Choroid plexus epithelial cell (primary cell): ENCODE data around the gene DPYSL5.

ENCODE experiments used
- DNase-seq: peaks from one replicate; pipeline ENCODE4 v3.0.0-alpha.2; 2010; ENCODE audit warnings: low read depth
- H3K4me3 ChIP-seq: 2 replicates; pipeline ENCODE4 v1.5.1; 2011; ENCODE audit warnings: low read depth, mild to moderate bottlenecking, control low read depth, low read length, moderate library complexity
- TF ChIP-seq, protein P1 (sequence below): conservative IDR thresholded peaks from 2 replicates; pipeline ENCODE4 v1.5.1; 2011; ENCODE audit warnings: low read depth, mild to moderate bottlenecking, control low read depth, inconsistent platforms, low read length, moderate library complexity

Gene DPYSL5

DNA sequence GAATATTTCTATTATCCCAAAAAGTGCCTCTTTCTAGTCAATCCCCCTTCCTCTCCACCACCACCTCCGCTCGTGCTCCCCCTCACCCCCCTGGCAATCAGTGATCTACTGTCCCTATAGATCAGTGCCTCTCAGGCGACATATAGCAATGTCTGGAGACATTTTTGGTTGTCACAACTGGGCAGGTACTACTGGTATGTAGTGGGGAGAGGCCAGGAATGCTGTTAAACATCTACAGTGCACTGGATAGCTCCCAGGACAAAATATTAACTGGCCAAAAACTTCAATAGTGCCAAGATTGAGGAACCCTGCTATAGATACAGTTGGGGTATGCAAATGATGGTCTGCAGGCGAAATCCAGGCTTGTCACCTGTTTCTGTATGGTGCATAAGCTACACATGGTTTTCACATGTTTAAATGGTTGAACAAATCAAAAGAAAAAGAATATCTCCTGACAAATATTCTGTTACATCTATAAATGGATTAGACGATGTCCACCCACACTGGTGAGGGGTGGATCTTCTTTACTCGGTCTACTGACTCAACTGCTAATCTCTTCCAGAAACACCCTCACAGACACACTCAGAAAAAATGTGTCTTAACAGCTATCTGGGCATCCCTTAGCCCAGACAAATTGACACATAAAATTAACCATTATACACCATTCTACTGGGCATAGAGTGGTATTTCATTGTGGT lies 25.5 kb downstream of the DPYSL5 start:
- no peak for DNase-seq
- TF ChIP-seq, protein P1, sequence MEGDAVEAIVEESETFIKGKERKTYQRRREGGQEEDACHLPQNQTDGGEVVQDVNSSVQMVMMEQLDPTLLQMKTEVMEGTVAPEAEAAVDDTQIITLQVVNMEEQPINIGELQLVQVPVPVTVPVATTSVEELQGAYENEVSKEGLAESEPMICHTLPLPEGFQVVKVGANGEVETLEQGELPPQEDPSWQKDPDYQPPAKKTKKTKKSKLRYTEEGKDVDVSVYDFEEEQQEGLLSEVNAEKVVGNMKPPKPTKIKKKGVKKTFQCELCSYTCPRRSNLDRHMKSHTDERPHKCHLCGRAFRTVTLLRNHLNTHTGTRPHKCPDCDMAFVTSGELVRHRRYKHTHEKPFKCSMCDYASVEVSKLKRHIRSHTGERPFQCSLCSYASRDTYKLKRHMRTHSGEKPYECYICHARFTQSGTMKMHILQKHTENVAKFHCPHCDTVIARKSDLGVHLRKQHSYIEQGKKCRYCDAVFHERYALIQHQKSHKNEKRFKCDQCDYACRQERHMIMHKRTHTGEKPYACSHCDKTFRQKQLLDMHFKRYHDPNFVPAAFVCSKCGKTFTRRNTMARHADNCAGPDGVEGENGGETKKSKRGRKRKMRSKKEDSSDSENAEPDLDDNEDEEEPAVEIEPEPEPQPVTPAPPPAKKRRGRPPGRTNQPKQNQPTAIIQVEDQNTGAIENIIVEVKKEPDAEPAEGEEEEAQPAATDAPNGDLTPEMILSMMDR, result no peak
- no peak overlapping the region for H3K4me3 ChIP-seq

DNA sequence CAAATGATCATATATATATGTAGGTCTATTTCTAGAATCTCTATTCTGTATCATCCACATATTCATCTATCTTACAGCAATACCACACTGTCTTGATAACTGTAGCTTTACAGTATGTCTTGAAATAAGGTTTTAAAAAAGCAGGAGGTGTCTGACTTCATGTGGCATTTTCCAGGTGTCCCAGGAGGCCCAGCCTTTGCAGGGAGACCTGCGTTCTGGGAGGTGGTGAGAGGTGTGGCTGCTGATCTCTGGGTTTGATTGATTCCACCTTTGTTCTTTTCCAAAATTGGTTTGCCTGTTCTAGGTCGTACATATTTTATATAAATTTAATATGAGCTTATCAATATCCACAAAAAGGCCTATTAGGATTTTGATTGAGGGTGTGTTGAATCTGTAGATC lies 26.6 kb downstream of the DPYSL5 start:
- H3K4me3 ChIP-seq, result no peak overlapping the region
- TF ChIP-seq, protein P1, result no peak
- DNase-seq, result no peak

DNA sequence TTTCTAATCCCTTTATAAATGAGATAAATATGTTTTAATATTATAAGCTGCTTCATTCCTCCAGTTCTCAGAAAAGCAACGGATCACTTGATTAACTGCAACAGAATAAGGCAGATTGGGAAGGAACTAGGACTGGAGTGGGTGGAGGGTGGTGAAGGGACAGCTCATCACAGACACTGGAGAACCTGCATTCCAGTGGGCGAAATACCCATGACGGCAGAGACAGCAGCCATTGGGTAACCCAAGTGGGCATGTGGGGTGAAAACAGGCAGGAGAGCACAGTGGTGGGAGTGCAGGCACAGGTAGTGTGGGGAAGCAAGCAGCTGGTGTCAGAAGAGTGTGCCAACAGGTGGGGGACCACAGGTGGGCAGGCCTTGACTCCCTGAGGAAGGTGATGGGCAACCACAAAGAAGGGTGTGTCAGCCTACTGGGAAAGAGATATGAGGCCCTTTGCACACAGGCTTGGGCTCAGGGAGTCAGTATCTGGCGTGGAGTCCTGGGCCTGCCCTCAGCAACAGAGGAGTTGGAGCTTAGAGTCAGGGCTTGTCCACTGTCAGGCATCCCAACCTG lies 27.2 kb downstream of the DPYSL5 start:
- TF ChIP-seq, protein P1, result no peak
- H3K4me3 ChIP-seq, result no peak overlapping the region
- DNase-seq, result no peak

DNA sequence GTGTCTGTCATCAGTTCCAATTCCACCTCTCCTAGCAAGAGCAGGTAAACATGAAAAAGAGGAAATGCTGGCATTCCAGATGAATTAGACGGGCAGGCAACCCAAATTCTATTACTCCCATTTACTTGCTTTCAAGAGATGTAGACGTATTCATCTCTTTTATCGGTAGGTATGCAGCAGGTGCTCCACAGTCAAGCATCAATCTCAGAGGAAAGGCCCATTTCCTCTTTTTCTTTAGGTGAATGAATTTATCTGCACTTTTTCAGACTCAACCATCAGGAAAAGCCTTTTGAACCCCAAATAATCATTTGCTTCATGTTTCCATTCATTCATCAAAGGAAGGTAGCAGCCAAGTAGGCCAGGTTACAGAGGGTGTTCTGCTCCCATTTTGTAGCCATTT lies 27.9 kb downstream of the DPYSL5 start:
- no peak for DNase-seq
- no peak overlapping the region for H3K4me3 ChIP-seq
- TF ChIP-seq, protein P1, result no peak

DNA sequence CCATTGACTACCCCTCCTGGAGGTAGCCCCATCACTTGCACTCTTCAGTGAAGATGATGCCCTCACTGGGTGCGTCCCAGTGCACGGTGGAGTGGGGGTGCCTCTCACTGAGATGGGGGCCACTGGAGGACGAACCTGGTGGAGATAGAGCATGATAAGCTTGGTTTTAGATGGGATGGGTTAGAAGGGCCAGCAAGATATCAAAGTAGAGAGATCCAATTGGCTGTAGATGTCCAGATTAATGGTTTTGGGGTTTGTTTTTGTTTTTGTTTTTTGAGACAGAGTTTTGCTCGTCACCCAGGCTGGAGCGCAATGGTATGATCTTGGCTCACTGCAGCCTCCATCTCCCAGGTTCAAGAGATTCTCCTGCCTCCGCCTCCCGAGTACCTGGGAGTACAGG lies 28.3 kb downstream of the DPYSL5 start:
- no peak overlapping the region for H3K4me3 ChIP-seq
- TF ChIP-seq, protein P1, result no peak
- DNase-seq, result no peak

DNA sequence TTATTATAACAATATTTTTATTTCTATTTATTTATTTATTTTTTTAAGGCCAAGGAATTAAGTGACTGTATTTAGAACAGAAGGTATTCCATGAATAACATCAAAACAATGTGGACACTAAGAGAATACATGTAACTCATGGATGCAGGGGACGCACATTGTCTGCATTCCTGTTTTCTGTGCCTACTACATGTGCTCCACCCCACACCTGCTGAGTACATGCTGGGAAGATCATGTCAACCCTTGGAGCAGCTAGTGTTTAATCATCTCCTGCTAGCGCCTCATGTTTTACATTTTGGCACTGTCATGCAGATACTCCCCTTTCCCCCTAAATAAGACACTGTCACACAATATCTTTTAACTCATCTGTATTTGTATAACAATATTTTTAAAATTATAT lies 29.3 kb downstream of the DPYSL5 start:
- no peak overlapping the region for H3K4me3 ChIP-seq
- TF ChIP-seq, protein P1, result no peak
- no peak for DNase-seq

DNA sequence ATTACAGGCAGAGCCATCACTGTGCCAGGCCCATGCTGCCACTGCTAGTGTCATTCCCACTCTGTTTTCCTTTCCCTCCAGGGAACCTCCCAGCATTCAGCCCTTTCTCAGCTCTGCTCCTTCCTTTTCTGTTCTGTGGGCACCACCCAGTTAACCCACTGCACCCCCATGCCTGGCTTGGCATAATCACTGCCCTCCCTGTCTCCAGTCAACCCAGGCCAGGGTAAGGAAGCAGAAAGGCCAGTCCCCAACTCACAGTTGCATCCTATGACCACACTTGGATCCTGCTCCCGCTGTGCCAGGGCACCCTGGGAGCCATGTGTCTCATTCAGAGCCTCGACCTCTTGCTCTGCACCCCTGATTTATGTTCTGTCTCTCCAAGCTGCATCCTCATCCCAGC lies 32.2 kb downstream of the DPYSL5 start:
- no peak overlapping the region for H3K4me3 ChIP-seq
- TF ChIP-seq, protein P1, result no peak
- no peak for DNase-seq
